Measurements from ENCODE around the gene ADRB1.

Gene ADRB1

DNA sequence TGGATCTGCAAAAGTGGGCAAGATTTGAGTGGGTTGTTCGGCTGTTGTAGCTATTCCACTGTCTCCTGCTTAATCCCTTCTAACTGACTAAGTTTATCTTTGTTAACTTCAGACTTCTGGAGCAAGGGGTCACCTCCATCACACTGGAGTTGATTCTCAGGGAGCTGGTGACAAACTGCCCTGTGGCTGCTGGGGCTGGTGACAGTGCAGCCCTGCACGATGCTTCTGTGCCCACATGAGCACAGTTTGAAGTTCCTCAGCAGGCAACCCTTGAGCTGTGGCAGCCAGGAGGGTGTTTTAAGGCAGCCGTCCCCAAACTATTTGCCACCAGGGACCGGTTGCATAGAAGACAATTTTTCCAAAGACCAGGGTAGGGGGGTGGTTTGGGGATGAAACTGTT is 40.5 kb downstream of the ADRB1 start:
- Mint-ChIP-seq H3K36me3 (no peaks in the 10 kb centered on the region), H3K27ac (no peak overlapping the region), H3K27me3 (no peaks in the 10 kb centered on the region), H3K9me3 (no peaks in the 10 kb centered on the region), H3K4me1 (no peaks in the 10 kb centered on the region), H3K4me3 (no peak overlapping the region)
- no peak for ATAC-seq

DNA sequence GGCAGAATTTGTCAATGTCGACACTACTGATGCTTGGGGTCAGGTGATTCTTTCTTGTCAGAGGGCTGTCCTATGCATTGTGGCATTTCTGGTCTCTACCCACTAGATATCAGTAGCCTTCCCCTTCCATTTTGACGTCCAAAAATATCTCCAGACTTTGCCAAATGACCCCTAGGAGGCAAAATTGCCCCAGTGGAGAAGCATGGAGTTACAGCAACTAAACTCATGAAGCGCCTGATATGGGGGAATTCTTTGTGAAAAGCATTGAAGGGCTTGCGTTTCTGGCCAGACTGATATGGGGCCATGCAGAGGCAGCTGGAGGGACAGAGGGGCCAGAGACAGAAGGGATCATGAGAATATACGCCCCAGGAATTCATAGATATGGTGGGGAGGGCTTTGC is 43.6 kb downstream of the ADRB1 start:
- H3K4me3 Mint-ChIP-seq: no peak overlapping the region
- no peak for ATAC-seq
- no peak overlapping the region for H3K27ac Mint-ChIP-seq
- H3K4me1 Mint-ChIP-seq: no peaks in the 10 kb centered on the region
- H3K9me3 Mint-ChIP-seq: no peaks in the 10 kb centered on the region
- H3K36me3 Mint-ChIP-seq: no peaks in the 10 kb centered on the region
- no peaks in the 10 kb centered on the region for H3K27me3 Mint-ChIP-seq

GRCh38 chr10:114087655-114088054 is 44.0 kb downstream of the ADRB1 start:
- Mint-ChIP-seq H3K36me3 (no peaks in the 10 kb centered on the region), H3K9me3 (no peaks in the 10 kb centered on the region), H3K4me1 (no peaks in the 10 kb centered on the region), H3K27me3 (no peaks in the 10 kb centered on the region), H3K4me3 (no peak overlapping the region), H3K27ac (no peak overlapping the region)
- ATAC-seq: no peak

DNA sequence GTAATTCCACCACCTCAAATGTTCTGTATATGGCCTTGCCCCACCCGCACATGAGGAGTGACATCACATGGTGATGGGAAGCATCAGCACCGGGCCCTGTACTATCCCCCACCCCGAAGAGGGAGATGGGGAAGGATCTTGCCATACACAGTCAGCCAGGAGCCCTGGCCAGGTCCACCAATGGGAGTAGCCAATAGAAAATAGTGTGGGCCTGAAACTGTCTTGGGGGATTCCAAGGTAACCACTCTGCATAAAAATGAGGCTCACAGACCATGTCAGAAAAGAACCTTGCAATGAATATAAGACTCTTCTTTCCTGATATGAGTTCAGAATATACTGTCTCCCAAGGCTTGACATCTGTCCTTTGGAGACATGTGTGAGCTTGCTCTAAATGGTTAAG is 51.1 kb downstream of the ADRB1 start:
- Mint-ChIP-seq H3K9me3 (peaks cover 9% of the 10 kb centered on the region), H3K4me1 (peaks cover 53% of the 10 kb centered on the region), H3K27ac (peak overlapping the region; percentile 77), H3K36me3 (peaks cover 11% of the 10 kb centered on the region), H3K4me3 (peak overlapping the region; percentile 29), H3K27me3 (peaks cover under 1% of the 10 kb centered on the region)
- peak; percentile 72 for ATAC-seq

DNA sequence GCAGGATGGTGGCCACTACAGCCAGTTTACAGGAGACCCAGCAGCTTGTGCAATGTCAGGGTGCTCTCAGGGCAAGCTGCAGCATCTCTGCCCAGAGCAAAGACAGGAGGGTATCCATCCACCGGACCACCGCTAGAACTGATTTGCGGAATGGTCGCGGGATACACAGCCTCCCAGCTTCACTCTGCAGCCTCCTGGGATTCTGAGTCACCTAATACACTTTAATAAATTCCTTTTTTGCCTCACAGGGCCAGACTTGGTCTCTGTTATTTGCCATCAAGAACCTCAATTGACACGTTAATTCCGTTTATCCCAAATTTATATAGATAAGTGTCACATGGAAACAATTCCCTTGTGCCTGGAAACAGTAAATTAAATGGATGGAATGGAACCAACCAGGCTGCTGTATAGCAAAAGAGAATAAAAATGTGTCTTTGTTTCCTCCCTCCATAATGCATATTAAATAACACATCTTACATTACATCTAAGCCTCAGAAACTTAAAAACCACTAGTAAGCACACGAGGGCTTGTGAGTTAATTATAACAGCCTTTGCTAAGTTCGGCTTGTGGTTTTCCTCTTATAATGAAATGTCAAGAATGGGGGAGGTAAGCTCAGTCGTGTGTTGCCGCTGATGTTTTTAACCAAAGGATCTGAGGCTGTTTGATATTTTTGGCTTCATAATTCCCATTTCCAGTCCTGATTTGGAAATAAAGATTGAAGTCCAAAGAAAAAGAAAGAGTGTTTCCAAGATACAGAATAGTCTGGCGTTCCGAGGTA is 52.1 kb downstream of the ADRB1 start:
- Mint-ChIP-seq H3K9me3 (peaks cover 9% of the 10 kb centered on the region), H3K36me3 (peaks cover 11% of the 10 kb centered on the region), H3K4me3 (peak overlapping the region; percentile 58), H3K27ac (peak overlapping the region; percentile 77), H3K27me3 (peaks cover 10% of the 10 kb centered on the region), H3K4me1 (peaks cover 63% of the 10 kb centered on the region)
- peak; percentile 75 for ATAC-seq
